OCI-LY7 (cell line): Measurements from ENCODE around the gene ARPC4. TPM values are rescaled to one million over a fixed set of nuclear protein-coding genes. Genes with fewer than 3 reads are reported as not detected.
"Not testable (repeated sequence)": the region's sequence is repeated elsewhere in the genome, so short reads cannot be mapped to it uniquely, and the experiment has no call there.

Source experiments
- BruUV-seq: library from RNA; stranded (reverse); fragments of 400-500 nt; replicated peaks from 2 replicates; lab custom pipeline; 2021; lab: Mats Ljungman, UMichigan
- CTCF ChIA-PET: fragments of 300-600 bp; sonication (Branson Sonifier 250); formaldehyde crosslinking; loops from one replicate; lab custom pipeline; 2022; ENCODE audit warnings: antibody characterized with exemption; ENCODE audit not compliant: unreplicated experiment; lab: Charles Lee
- POLR2A ChIA-PET: fragments of 300-600 bp; sonication (Branson Sonifier 250); formaldehyde crosslinking; loops from one replicate; lab custom pipeline; 2022; ENCODE audit warnings: antibody characterized with exemption; lab: Charles Lee
- DNase-seq: peaks from one replicate; pipeline ENCODE4 v3.0.0-alpha.2; 2015; ENCODE audit warnings: low spot score
- H2AFZ ChIP-seq: fragments of 200-600 bp; sonication (generic), shearing (Covaris generic); 2 replicates; pipeline ENCODE4 v1.6.1; 2014; ENCODE audit warnings: mild to moderate bottlenecking, antibody characterized with exemption, low read length, moderate library complexity
- H3K27ac ChIP-seq: fragments of 200-600 bp; sonication (generic); 2 replicates; pipeline ENCODE4 v1.5.1; 2014; ENCODE audit warnings: mixed run types, low read depth, mild to moderate bottlenecking, moderate library complexity, low read length, inconsistent platforms; ENCODE audit not compliant: poor library complexity, severe bottlenecking
- H3K36me3 ChIP-seq: fragments of 200-600 bp; sonication (generic); 2 replicates; pipeline ENCODE4 v1.6.1; 2014; ENCODE audit warnings: mild to moderate bottlenecking, antibody characterized with exemption, low read length, moderate library complexity, mixed read lengths; ENCODE audit not compliant: insufficient read depth
- H3K4me1 ChIP-seq: fragments of 200-600 bp; sonication (generic); 2 replicates; pipeline ENCODE4 v1.5.1; 2014; ENCODE audit warnings: mild to moderate bottlenecking, low read length; ENCODE audit not compliant: insufficient read depth, poor library complexity, severe bottlenecking
- H3K4me2 ChIP-seq: fragments of 200-600 bp; sonication (generic); 2 replicates; pipeline ENCODE4 v1.6.1; 2014; ENCODE audit warnings: mild to moderate bottlenecking, low read length
- H3K4me3 ChIP-seq: fragments of 200-600 bp; sonication (generic); 2 replicates; pipeline ENCODE4 v1.5.1; 2014; ENCODE audit warnings: mild to moderate bottlenecking, low read depth, low read length; ENCODE audit not compliant: poor library complexity, severe bottlenecking
- H3K79me2 ChIP-seq: fragments of 200-600 bp; sonication (generic); 2 replicates; pipeline ENCODE4 v1.6.1; 2016; ENCODE audit warnings: low read depth, mild to moderate bottlenecking, low read length, moderate library complexity, mixed read lengths; ENCODE audit not compliant: insufficient read depth
- H3K9me2 ChIP-seq: fragments of 200-600 bp; sonication (generic); 2 replicates; pipeline ENCODE4 v1.6.1; 2016; ENCODE audit warnings: mild to moderate bottlenecking, low read length, mixed read lengths; ENCODE audit not compliant: insufficient read depth
- H3K9me3 ChIP-seq: fragments of 200-600 bp; sonication (generic); 2 replicates; pipeline ENCODE4 v1.6.1; 2014; ENCODE audit warnings: mild to moderate bottlenecking, mixed run types, low read length, mixed read lengths
- H4K20me1 ChIP-seq: fragments of 200-600 bp; sonication (generic); 2 replicates; pipeline ENCODE4 v1.6.1; 2014; ENCODE audit warnings: mild to moderate bottlenecking, antibody characterized with exemption, low read length, moderate library complexity, mixed read lengths; ENCODE audit not compliant: insufficient read depth
- EZH2phosphoT487 ChIP-seq: fragments of 200-600 bp; sonication (generic); IDR thresholded peaks from 2 replicates; pipeline ENCODE4 v1.6.1; 2018; ENCODE audit warnings: low read depth, borderline replicate concordance, mild to moderate bottlenecking, mixed run types, antibody characterized with exemption, low read length, moderate library complexity, mixed read lengths
- intact Hi-C: fragments of 100-400 bp; cut with micrococcal nuclease; formaldehyde crosslinking; loops from one replicate; pipeline ENCODE4 v1.10.0; 2022; ENCODE audit not compliant: unreplicated experiment
- total RNA-seq, 2 experiments: library from RNA; depleted of rRNA in 1 of 2; stranded (reverse); fragments of >200 nt in 1 of 2; shearing (Covaris generic) in 1 of 2; gene quantifications; 2 replicates each; pipeline ENCODE4 v1.2.3, GENCODE V29; 2014 to 2022
- TF ChIP-seq, protein P1 (sequence below): fragments of 200-600 bp; sonication (generic); conservative IDR thresholded peaks from 2 replicates; pipeline ENCODE4 v1.5.1; 2014; ENCODE audit warnings: mild to moderate bottlenecking, antibody characterized with exemption, low read length, moderate library complexity, mixed read lengths

Gene ARPC4
- total RNA-seq, 2 experiments from 2014 or later = 99.5 to 118 TPM

DNA sequence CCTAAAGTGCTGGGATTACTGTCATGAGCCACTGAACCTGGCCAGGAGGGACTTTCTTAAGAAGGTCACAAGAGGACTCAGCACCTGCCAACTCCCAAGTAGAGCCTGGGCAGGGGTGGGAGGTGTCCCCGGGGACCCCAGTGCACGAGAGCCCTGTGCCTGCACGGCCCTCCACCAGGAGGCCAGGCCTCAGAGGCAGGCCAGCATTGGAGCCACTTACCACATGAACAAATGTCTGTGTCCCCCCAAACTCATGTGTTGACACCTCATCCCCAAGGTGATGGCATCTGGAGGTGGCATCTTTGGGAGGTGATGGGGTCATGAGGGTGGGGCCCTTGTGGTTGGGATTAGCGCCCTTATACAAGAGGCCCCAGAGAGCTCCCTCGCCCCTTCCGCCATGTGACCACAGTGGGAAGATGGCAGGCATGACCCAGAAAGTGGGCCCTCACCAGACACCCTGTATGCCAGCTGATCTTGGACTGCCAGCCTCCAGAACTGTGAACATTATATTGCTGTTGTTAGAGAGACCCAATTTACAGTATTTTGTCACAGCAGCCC lies 54.1 kb downstream of the ARPC4 start:
- Histone ChIP-seq H3K9me2 (no peaks in the 10 kb centered on the region), H3K4me1 (peaks cover 16% of the 10 kb centered on the region), H4K20me1 (no peaks in the 10 kb centered on the region), H3K79me2 (no peaks in the 10 kb centered on the region; the same call in 1 of the 2 replicates), H3K4me3 (no peak overlapping the region), H3K27ac (no peak overlapping the region), H2AFZ (no peak overlapping the region), H3K36me3 (peaks cover 2% of the 10 kb centered on the region; the same call in 1 of the 2 replicates), H3K4me2 (no peak overlapping the region), H3K9me3 (no peaks in the 10 kb centered on the region)
- ChIA-PET CTCF (no interaction called here), POLR2A (interaction anchor here (0.6 kb wide), 1 partner anchor 35 kb away, joined by 3 read pairs; no protein-coding TSS in a partner anchor)
- TF ChIP-seq, protein P1, sequence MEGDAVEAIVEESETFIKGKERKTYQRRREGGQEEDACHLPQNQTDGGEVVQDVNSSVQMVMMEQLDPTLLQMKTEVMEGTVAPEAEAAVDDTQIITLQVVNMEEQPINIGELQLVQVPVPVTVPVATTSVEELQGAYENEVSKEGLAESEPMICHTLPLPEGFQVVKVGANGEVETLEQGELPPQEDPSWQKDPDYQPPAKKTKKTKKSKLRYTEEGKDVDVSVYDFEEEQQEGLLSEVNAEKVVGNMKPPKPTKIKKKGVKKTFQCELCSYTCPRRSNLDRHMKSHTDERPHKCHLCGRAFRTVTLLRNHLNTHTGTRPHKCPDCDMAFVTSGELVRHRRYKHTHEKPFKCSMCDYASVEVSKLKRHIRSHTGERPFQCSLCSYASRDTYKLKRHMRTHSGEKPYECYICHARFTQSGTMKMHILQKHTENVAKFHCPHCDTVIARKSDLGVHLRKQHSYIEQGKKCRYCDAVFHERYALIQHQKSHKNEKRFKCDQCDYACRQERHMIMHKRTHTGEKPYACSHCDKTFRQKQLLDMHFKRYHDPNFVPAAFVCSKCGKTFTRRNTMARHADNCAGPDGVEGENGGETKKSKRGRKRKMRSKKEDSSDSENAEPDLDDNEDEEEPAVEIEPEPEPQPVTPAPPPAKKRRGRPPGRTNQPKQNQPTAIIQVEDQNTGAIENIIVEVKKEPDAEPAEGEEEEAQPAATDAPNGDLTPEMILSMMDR = no peak
- no peak for TF ChIP-seq EZH2phosphoT487
- BruUV-seq = no TSS peak
- DNase-seq = no peak
- intact Hi-C loops = no loop called here

DNA sequence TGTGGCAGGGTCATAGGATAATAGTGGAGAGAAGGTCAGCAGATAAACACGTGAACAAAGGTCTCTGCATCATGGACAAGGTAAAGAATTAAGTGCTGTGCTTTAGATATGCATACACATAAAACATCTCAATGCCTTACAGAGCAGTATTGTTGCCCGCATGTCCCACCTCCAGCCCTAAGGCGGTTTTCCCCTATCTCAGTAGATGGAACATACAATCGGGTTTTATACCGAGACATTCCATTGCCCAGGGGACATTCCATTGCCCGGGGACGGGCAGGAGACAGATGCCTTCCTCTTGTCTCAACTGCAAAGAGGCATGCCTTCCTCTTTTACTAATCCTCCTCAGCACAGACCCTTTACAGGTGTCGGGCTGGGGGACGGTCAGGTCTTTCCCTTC lies 55.0 kb downstream of the ARPC4 start:
- H3K4me2 ChIP-seq, H3K36me3 ChIP-seq, BruUV-seq, H2AFZ ChIP-seq, POLR2A ChIA-PET, H3K9me3 ChIP-seq, H3K27ac ChIP-seq, H4K20me1 ChIP-seq, H3K4me3 ChIP-seq, H3K4me1 ChIP-seq, CTCF ChIA-PET, H3K9me2 ChIP-seq, intact Hi-C loops, H3K79me2 ChIP-seq, DNase-seq: not testable (repeated sequence)

DNA sequence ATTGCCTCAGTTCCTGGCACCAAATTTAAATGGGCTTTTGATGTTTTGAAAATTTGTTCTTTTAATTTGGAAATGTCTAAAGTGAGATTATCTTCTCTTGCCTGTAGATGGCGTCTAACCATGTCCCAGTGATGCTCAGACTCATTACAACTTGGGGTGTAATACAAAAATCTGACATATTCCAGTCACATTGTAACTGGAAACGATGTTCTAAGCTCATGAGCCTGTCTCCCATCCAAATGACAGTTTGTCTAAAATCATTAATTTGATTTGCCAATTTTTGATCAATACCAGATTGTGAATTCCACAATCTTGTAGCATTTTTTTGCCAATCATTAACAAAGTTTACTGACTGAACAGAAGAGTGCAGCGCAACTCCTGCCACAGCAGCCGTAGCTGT lies 56.0 kb downstream of the ARPC4 start:
- H3K4me1 ChIP-seq, POLR2A ChIA-PET, H3K9me2 ChIP-seq, H3K4me3 ChIP-seq, H3K27ac ChIP-seq, H4K20me1 ChIP-seq, H3K36me3 ChIP-seq, H2AFZ ChIP-seq, BruUV-seq, intact Hi-C loops, H3K79me2 ChIP-seq, H3K9me3 ChIP-seq, H3K4me2 ChIP-seq: not testable (repeated sequence)
- DNase-seq = peak; percentile 55
- CTCF ChIA-PET = interaction anchor here (0.6 kb wide), 1 partner anchor 8 kb away, joined by 3 read pairs; no protein-coding TSS in a partner anchor
- TF ChIP-seq, protein P1 = peak; percentile 74

DNA sequence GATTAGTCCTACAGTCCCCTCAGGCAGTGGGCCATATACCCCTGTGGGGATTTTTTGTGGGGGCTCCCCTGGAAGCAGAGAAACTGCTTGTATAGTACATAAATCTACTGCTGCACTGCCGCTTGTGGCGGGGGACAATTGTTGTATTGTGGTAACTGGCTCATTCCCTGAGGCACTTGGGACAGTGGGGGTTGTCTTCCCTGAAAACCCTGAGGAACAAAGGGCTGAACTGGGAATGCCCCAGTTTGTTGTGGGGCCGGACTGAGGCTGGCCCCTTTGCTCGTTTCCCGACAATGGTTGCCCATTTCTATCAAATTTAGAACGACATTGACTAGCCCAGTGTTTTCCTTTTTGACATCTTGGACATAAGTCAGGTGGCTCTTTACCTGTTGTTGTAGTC lies 58.5 kb downstream of the ARPC4 start:
- intact Hi-C loops, H3K4me2 ChIP-seq, H3K36me3 ChIP-seq, H3K9me3 ChIP-seq, CTCF ChIA-PET, H3K79me2 ChIP-seq, BruUV-seq, H4K20me1 ChIP-seq, H3K4me3 ChIP-seq, DNase-seq, H3K4me1 ChIP-seq, H2AFZ ChIP-seq, H3K9me2 ChIP-seq, H3K27ac ChIP-seq: not testable (repeated sequence)
- POLR2A ChIA-PET = interaction anchor here (1.6 kb wide), 1 partner anchor 81 kb away, joined by 4 read pairs; no protein-coding TSS in a partner anchor

DNA sequence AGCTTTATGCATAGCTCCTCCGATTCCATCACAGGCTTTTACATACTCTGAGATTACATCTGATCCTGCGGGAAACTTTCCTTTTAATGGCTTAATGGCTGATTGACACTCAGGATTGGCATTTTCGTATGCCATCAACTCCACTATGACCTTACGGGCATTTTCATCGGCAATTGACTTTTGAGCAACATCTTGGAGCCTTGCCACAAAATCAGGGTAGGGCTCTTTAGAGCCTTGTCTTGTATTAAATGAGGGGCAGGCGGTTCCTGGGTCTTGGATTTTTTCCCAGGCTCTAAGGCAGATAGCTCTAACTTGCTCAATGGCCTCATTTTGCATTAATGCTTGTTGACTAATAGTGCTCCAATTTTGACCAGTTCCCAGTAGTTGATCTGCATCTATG lies 59.0 kb downstream of the ARPC4 start:
- H3K4me2 ChIP-seq, CTCF ChIA-PET, H3K9me3 ChIP-seq, BruUV-seq, intact Hi-C loops, H3K4me3 ChIP-seq, H3K9me2 ChIP-seq, H2AFZ ChIP-seq, H4K20me1 ChIP-seq, H3K79me2 ChIP-seq, DNase-seq, H3K4me1 ChIP-seq, H3K36me3 ChIP-seq, H3K27ac ChIP-seq, POLR2A ChIA-PET: not testable (repeated sequence)
